Aorta (tissue), 5 donors: Measurements from ENCODE around the gene USP37. TPM values are rescaled to one million over a fixed set of nuclear protein-coding genes. Genes with fewer than 3 reads are reported as not detected.
A peak's percentile ranks its signal among the peaks of the same experiment; 100 is the strongest.

Experiments used
- ATAC-seq: fragments of 200-7000 bp; cut with Tn5 transposase; one replicate; pipeline ENCODE4 v1.9.1; 2022; ENCODE audit warnings: moderate library complexity; ENCODE audit not compliant: low FRiP score
- DNase-seq, 2 donors: peaks; one replicate each; pipeline ENCODE4 v3.0.0-alpha.2; 2020
- H3K27ac ChIP-seq, 2 donors: one replicate each; pipeline ENCODE4 v1.5.1; 2013; ENCODE audit warnings: low read length in 2 of 2, mild to moderate bottlenecking in 2 of 2, moderate library complexity in 2 of 2, control low read depth in 1 of 2, inconsistent platforms in 1 of 2, low read depth in 1 of 2
- H3K27me3 ChIP-seq, 2 donors: one replicate each; pipeline ENCODE4 v1.6.1; 2013; ENCODE audit warnings: control low read depth in 1 of 2, low read length in 1 of 2, mild to moderate bottlenecking in 1 of 2, moderate library complexity in 1 of 2; ENCODE audit not compliant: insufficient read depth in 2 of 2, control insufficient read depth in 1 of 2
- H3K36me3 ChIP-seq, 2 donors: one replicate each; pipeline ENCODE4 v1.6.1; 2013; ENCODE audit warnings: control low read depth in 1 of 2, low read length in 1 of 2, mild to moderate bottlenecking in 1 of 2; ENCODE audit not compliant: insufficient read depth in 2 of 2, control insufficient read depth in 1 of 2
- H3K4me1 ChIP-seq, 2 donors: one replicate each; pipeline ENCODE4 v1.6.1; 2013; ENCODE audit warnings: low read length in 2 of 2, control low read depth in 1 of 2, mild to moderate bottlenecking in 1 of 2, moderate library complexity in 1 of 2; ENCODE audit not compliant: insufficient read depth in 2 of 2, control insufficient read depth in 1 of 2
- H3K4me3 ChIP-seq, 2 donors: one replicate each; pipeline ENCODE4 v1.5.1; 2013; ENCODE audit warnings: low read length in 2 of 2, control low read depth in 1 of 2, mild to moderate bottlenecking in 1 of 2
- H3K9me3 ChIP-seq: one replicate; pipeline ENCODE4 v1.6.1; 2013; ENCODE audit warnings: mild to moderate bottlenecking, low read length; ENCODE audit not compliant: control insufficient read depth
- WGBS, 2 donors: extraction: QIAGEN DNeasy Blood & Tissue Kit; methylation state at CpG; one replicate each; pipeline ENCODE4 v1.1.7; 2013; 5-methylcytosine and 5-hydroxymethylcytosine counted together
- intact Hi-C, 2 donors: fragments of 100-400 bp; cut with DNase I; formaldehyde crosslinking; loops; one replicate each; pipeline versions ENCODE4 v1.14.2 to v1.15.0; 2022
- microRNA-seq, 2 donors: library from miRNA; unstranded; fragments of <30 nt; microRNA quantifications; one replicate each; pipeline ENCODE4 v1.2.0, GENCODE V29; 2020
- polyA plus RNA-seq, 2 donors: library from polyadenylated mRNA; stranded (reverse); fragments of 200-250 nt; gene quantifications; one replicate each; pipeline ENCODE4 v1.2.3, GENCODE V29; 2013
- total RNA-seq, 2 donors: library from RNA; stranded (reverse); fragmentation: NEBNext Ultra II Directional; extraction: Animal tissue kit (Norgen Biotek cat#: 25700); gene quantifications; one replicate each; pipeline ENCODE4 v1.2.1, GENCODE V29; 2021
- donor health status: healthy with polysubstance abuse.
- donor health status: Bipolar disorder and iron deficiency.
- donor health status: DM: no; HTN: no; CAD: no.
- donor health status: DM: no; HTN: no; CAD: no.
- donor health status: DM: yes; HTN: yes; CAD: no.

Gene USP37
- total and polyA plus RNA-seq, 4 donors = 1.5 to 22.2 (median 7.8) TPM

GRCh38 chr2:218402491-218402901, 165.7 kb downstream of the USP37 start:
- Histone ChIP-seq H3K36me3 (peaks cover 0 to 8% of the 10 kb centered on the region in 2 donors), H3K27me3 (no peaks in the 10 kb centered on the region), H3K4me1 (no peaks in the 10 kb centered on the region), H3K4me3 (no peak overlapping the region), H3K9me3 (no peaks in the 10 kb centered on the region), H3K27ac (no peak overlapping the region)
- no peak for ATAC-seq
- WGBS, 2 donors = 53 to 58% methylated on average over 8 of the region's 8 CpGs
- no peak for DNase-seq
- intact Hi-C loops = no loop called here

GRCh38 chr2:218401890-218402289, 166.3 kb downstream of the USP37 start:
- intact Hi-C loops = no loop called here
- WGBS, 2 donors = 54 to 64% methylated on average over 9 of the region's 9 CpGs
- H3K4me3 ChIP-seq = no peak overlapping the region
- no peaks in the 10 kb centered on the region for H3K4me1 ChIP-seq
- H3K27ac ChIP-seq = no peak overlapping the region
- ATAC-seq (no peak), DNase-seq (no peak)
- H3K9me3 ChIP-seq = no peaks in the 10 kb centered on the region
- no peaks in the 10 kb centered on the region for H3K27me3 ChIP-seq
- peaks cover 0 to 8% of the 10 kb centered on the region in 2 donors for H3K36me3 ChIP-seq

DNA sequence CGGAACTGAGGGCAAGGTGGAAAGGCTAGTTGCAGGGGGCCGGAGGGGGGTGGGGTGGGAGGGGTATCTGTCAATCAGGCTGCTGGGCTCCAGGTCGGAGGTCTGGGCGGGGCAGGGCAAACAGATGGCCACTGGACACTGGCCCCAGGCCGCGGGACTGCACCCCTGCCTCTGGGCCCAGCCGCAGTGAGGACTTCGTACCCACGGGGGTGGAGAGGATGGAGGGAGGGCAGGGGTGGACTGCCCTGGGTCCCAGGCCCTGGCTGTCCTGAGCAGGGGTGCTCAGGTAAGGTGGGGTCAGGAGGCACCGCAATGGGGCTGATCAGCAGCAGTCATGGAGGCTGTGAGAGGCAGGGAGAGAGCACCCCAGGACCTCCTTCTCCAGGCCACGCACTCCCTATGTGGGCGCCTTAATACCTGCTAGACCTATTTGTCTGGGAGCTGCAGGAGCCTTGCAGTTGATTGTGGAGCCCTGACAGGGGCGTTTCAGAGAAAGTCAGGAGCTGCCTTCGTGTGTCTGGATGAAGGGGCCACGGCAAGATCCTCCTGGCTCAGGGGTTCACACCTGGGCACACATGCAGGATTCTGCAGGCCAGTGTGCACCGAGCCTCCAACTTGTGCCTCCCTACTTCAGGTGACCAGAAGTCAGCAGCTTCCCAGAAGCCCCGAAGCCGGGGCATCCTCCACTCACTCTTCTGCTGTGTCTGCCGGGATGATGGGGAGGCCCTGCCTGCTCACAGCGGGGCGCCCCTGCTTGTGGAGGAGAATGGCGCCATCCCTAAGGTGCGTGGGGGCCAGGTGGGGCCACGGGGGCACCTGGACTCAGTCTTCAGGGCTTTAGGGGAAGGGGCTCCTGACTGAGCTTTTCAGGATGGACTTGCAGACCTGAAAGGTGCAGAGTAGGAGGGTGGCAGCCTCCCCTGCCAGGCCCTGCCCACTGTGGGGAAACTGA, 166.9 kb downstream of the USP37 start:
- ATAC-seq (no peak), DNase-seq (peak in 1 of 2 donors; percentile 71)
- Histone ChIP-seq H3K27me3 (no peaks in the 10 kb centered on the region), H3K4me1 (no peaks in the 10 kb centered on the region), H3K36me3 (peaks cover 0 to 8% of the 10 kb centered on the region in 2 donors), H3K9me3 (no peaks in the 10 kb centered on the region), H3K27ac (peak overlapping the region in 1 of 2 donors; percentile 38), H3K4me3 (peak overlapping the region; percentile 93 to 96)
- intact Hi-C loops = no loop called here
- WGBS, 2 donors = 22 to 23% methylated on average over 24 of the region's 24 CpGs

Small RNAs within 50 kb of the gene (microRNA-seq; reads per million reads assigned to microRNA genes)
- gene MIR26B = 40,998 to 41,794 reads per million in 2 donors

Other genes with a start within 250 kb of the USP37 start
- gene CATIP, start 211.5 kb downstream of the USP37 start, total RNA-seq = not detected
- gene CATIP, start 211.5 kb downstream of the USP37 start, polyA plus RNA-seq = under 1 TPM; 0.03 to 0.50 TPM
- 10 to 100 TPM; 40.1 to 56.1 TPM for gene SLC11A1, start 186.1 kb downstream of the USP37 start, total RNA-seq
- gene SLC11A1, start 186.1 kb downstream of the USP37 start, polyA plus RNA-seq = 1 to 10 TPM; 1.9 to 4.1 TPM
- 100 to 1,000 TPM; 141 to 162 TPM for gene CTDSP1, start 168.5 kb downstream of the USP37 start, total RNA-seq
- 100 to 1,000 TPM in 1 of 2 donors, 10 to 100 TPM in 1; 61.6 to 137 TPM for gene CTDSP1, start 168.5 kb downstream of the USP37 start, polyA plus RNA-seq
- gene VIL1, start 149.2 kb downstream of the USP37 start, total RNA-seq = under 1 TPM in 1 of 2 donors, not detected in 1; 0.65 TPM
- 10 to 100 TPM in 1 of 2 donors, 1 to 10 TPM in 1; 1.1 to 40.3 TPM for gene VIL1, start 149.2 kb downstream of the USP37 start, polyA plus RNA-seq
- 10 to 100 TPM; 35.6 TPM for gene CNOT9, start 488 bp upstream of the USP37 start, total RNA-seq
- 10 to 100 TPM; 12.1 to 21.3 TPM for gene CNOT9, start 488 bp upstream of the USP37 start, polyA plus RNA-seq
- 1 to 10 TPM; 1.6 to 5.3 TPM for gene PLCD4, start 39.5 kb upstream of the USP37 start, total RNA-seq
- 1 to 10 TPM in 1 of 2 donors, under 1 TPM in 1; 0.25 to 1.2 TPM for gene PLCD4, start 39.5 kb upstream of the USP37 start, polyA plus RNA-seq
- gene ZNF142, start 91.3 kb upstream of the USP37 start, total RNA-seq = 10 to 100 TPM; 27.7 to 32.9 TPM
- gene ZNF142, start 91.3 kb upstream of the USP37 start, polyA plus RNA-seq = 10 to 100 TPM in 1 of 2 donors, 1 to 10 TPM in 1; 3.4 to 10.9 TPM
- gene BCS1L, start 91.3 kb upstream of the USP37 start, total RNA-seq = 10 to 100 TPM; 21.1 to 32.7 TPM
- 100 to 1,000 TPM in 1 of 2 donors, 10 to 100 TPM in 1; 12.5 to 111 TPM for gene BCS1L, start 91.3 kb upstream of the USP37 start, polyA plus RNA-seq
- gene RNF25, start 103.7 kb upstream of the USP37 start, total RNA-seq = 10 to 100 TPM; 22.1 to 24.0 TPM
- gene RNF25, start 103.7 kb upstream of the USP37 start, polyA plus RNA-seq = 10 to 100 TPM; 10.9 to 28.0 TPM
- gene STK36, start 103.7 kb upstream of the USP37 start, total RNA-seq = 10 to 100 TPM; 21.8 to 45.8 TPM
- 10 to 100 TPM in 1 of 2 donors, 1 to 10 TPM in 1; 8.0 to 46.4 TPM for gene STK36, start 103.7 kb upstream of the USP37 start, polyA plus RNA-seq
- gene TTLL4, start 142.5 kb upstream of the USP37 start, total RNA-seq = 10 to 100 TPM; 22.3 to 36.3 TPM
- gene TTLL4, start 142.5 kb upstream of the USP37 start, polyA plus RNA-seq = 10 to 100 TPM in 1 of 2 donors, 1 to 10 TPM in 1; 1.9 to 28.8 TPM
- 10 to 100 TPM; 31.9 to 50.6 TPM for gene CYP27A1, start 213.8 kb upstream of the USP37 start, total RNA-seq
- gene CYP27A1, start 213.8 kb upstream of the USP37 start, polyA plus RNA-seq = 10 to 100 TPM; 19.3 to 40.4 TPM